Non-pigmented ciliary epithelial cell (primary cell): ENCODE measurements around the gene SPANXA2.
"Not testable (repeated sequence)": the region's sequence is repeated elsewhere in the genome, so short reads cannot be mapped to it uniquely, and the experiment has no call there.

ENCODE experiments used
- DNase-seq: peaks from one replicate; pipeline ENCODE4 v3.0.0-alpha.2; 2010; ENCODE audit warnings: low read depth

Gene SPANXA2

GRCh38 chrX:141589408-141589807, at the start of gene SPANXA2:
Gene SPANXA2, plus strand, starts transcription at chrX:141589708. Its CDS starts 60 bp downstream, at chrX:141589768.
- not testable (repeated sequence) for DNase-seq

GRCh38 chrX:141542551-141542950, 47.0 kb upstream of the SPANXA2 start:
- DNase-seq: not testable (repeated sequence)

- not testable (repeated sequence) for DNase-seq
Observed at GRCh38 chrX:141584638-141585037, 4.9 kb upstream of the SPANXA2 start, which contains the start of gene SPANXA1. Gene SPANXA1, minus strand, starts transcription at chrX:141584738. Its CDS starts 60 bp downstream, at chrX:141584678.

- no peak for DNase-seq
Observed at GRCh38 chrX:141609111-141609510, 19.6 kb downstream of the SPANXA2 start.

GRCh38 chrX:141619336-141619735, 29.8 kb downstream of the SPANXA2 start:
- no peak for DNase-seq

- DNase-seq: no peak
Observed at GRCh38 chrX:141632124-141632523, 42.6 kb downstream of the SPANXA2 start.

GRCh38 chrX:141638550-141638949, 49.0 kb downstream of the SPANXA2 start:
- no peak for DNase-seq
